Endothelial cell of umbilical vein (primary cell): ENCODE measurements around the gene RYR1.

Source experiments
- EZH2 ChIP-seq: IDR thresholded peaks from 2 replicates; pipeline ENCODE4 v1.6.1; 2012; ENCODE audit warnings: borderline replicate concordance, low read depth, mild to moderate bottlenecking, moderate library complexity, low read length, inconsistent platforms; ENCODE audit not compliant: severe bottlenecking
- POLR2A ChIP-seq: IDR thresholded peaks from 2 replicates; pipeline ENCODE4 v1.6.1; 2012; ENCODE audit warnings: low read depth, mild to moderate bottlenecking, control low read depth, low read length
- POLR2AphosphoS5 ChIP-seq: IDR thresholded peaks from 2 replicates; pipeline ENCODE4 v1.6.1; 2012; ENCODE audit warnings: low read depth, mild to moderate bottlenecking, control low read depth, low read length, moderate library complexity; ENCODE audit not compliant: insufficient read depth
- TF ChIP-seq, protein P1 (sequence below), 2 donors: IDR thresholded peaks; 1 replicate in 1 of 2; 2 replicates in 1 of 2; pipeline ENCODE4 v1.5.1; 2011; ENCODE audit warnings: low read length in 2 of 2, mild to moderate bottlenecking in 2 of 2, moderate library complexity in 2 of 2, control low read depth in 1 of 2, inconsistent platforms in 1 of 2, low read depth in 1 of 2; ENCODE audit not compliant: insufficient read depth in 1 of 2; ENCODE audit errors: extremely low read depth in 1 of 2

DNA sequence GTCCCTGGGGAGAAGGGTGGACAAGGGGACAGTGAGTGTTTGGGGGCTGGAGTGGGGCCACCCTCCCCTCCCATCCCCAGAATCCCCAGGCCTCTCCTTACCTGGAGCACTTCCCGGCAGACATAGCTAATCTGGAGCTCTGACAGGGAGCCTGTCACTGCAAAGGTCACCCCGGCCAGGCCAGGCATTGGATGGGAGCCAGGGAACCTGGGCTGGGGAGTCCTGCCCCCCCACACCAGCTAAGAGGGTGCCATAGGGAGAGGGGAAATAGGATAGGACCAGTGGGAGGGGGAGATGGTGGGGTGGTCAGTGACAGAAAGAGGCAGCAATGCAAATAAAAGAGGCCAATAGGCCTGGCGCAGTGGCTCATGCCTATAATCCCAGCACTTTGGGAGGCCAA, 180.8 kb downstream of the RYR1 start:
- no peak for TF ChIP-seq EZH2
- TF ChIP-seq, protein P1, sequence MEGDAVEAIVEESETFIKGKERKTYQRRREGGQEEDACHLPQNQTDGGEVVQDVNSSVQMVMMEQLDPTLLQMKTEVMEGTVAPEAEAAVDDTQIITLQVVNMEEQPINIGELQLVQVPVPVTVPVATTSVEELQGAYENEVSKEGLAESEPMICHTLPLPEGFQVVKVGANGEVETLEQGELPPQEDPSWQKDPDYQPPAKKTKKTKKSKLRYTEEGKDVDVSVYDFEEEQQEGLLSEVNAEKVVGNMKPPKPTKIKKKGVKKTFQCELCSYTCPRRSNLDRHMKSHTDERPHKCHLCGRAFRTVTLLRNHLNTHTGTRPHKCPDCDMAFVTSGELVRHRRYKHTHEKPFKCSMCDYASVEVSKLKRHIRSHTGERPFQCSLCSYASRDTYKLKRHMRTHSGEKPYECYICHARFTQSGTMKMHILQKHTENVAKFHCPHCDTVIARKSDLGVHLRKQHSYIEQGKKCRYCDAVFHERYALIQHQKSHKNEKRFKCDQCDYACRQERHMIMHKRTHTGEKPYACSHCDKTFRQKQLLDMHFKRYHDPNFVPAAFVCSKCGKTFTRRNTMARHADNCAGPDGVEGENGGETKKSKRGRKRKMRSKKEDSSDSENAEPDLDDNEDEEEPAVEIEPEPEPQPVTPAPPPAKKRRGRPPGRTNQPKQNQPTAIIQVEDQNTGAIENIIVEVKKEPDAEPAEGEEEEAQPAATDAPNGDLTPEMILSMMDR (IDR thresholded peaks at IDR 0.05; ENCODE audit: extremely low read depth in 1 of 2, insufficient read depth in 1 of 2, low read depth in 1 of 2, low read length in 2 of 2): no peak
- no peak for TF ChIP-seq POLR2A
- no peak for TF ChIP-seq POLR2AphosphoS5
